GM18507 (cell line): ENCODE measurements around the gene SPRY2.

Experiments used
- DNase-seq: peaks from one replicate; pipeline ENCODE4 v3.0.0; 2011; ENCODE audit warnings: low read depth; ENCODE audit not compliant: insufficient read length; ENCODE audit errors: extremely low spot score
- FAIRE-seq: peaks from 2 replicates; lab custom pipeline; 2011; peaks lifted over from hg19 to GRCh38; lab: Jason Lieb, UNC

Gene SPRY2

GRCh38 chr13:80329250-80329649, 11.7 kb downstream of the SPRY2 start:
- FAIRE-seq (peak; percentile 9), DNase-seq (no peak)

DNA sequence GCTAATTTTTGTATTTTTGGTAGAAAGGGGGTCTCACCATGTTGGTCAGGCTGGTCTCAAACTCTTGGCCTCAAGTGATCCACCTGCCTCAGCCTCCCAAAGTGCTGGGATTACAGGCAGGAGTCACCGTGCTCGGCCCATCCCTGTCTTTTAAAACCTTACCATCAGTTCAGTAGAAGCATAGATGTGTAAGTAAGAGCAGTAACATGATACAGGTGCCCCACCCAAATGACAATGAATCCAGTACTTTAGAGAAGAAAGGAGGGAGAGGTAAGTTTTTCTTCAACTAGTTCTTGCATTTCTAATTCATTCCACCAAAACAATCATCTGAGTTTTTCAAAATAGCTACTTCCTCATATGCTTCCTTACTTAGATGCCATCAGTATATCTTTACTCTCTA, 21.9 kb downstream of the SPRY2 start:
- FAIRE-seq (no peak), DNase-seq (no peak)

DNA sequence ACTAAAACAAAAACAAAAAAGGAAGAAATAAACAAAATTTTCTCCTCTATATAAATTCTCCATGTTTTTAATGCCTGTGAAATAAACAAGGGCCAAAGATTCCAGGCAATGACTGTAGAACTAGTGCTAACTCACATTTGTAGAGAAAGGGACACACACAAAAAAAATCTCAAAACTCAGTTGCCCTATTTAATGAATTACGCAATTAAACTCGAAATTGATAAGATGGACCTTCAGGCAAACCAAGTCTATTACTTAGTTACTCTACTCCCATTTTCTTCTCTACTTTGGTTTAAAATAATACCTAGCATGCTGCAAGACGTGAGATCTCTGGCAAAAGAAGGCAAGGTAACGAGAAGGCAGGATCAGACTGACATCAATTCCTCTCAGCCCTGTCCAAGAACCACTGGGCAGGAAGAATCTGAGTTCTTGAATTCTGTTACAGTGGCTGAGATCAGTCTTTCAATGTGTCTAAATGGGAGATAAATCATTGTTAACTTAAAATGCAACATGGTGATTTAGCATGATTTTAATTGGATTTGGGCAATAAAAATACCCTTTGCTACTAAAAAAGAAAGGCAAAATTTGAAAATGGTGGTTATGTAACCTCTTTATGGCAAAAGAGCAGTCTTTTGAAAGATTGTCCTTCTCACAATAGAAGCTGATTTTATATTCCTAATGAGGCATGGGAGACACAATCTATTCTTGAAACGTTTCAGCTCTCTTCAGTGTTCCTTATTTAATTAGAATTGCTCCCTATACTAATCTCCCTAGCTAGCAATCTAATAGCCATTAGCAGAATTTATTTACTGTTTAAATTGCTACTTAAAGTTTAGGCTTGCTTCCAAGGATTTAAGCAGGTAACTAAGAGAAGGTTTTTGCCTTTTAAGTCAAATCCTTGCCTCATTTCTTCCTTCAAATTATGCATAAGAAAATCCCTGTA, 25.9 kb downstream of the SPRY2 start:
- FAIRE-seq = no peak

GRCh38 chr13:80313668-80314256, 27.2 kb downstream of the SPRY2 start:
- DNase-seq (no peak), FAIRE-seq (no peak)

More for the DNA sequence above, 25.9 kb downstream of the SPRY2 start:
- no peak for DNase-seq

DNA sequence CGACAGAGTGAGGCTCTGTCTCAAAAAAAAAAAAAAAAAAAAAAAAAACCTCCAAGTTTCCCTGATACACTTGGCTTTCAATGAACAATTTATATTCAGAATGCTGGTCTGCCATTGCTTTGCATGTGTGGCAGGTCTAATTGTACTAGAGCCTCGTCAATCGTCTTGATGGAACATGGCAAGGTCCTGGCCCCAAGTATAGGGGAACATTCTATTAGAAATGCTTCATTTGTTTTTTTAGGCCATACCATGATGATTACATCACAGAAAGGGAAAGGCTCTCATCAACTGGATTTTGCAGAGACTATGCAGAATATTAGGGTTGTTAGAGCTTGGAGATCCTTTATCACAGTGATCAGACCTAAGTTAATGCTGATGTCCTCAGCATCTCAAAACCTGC, 28.0 kb downstream of the SPRY2 start:
- FAIRE-seq (no peak), DNase-seq (no peak)

DNA sequence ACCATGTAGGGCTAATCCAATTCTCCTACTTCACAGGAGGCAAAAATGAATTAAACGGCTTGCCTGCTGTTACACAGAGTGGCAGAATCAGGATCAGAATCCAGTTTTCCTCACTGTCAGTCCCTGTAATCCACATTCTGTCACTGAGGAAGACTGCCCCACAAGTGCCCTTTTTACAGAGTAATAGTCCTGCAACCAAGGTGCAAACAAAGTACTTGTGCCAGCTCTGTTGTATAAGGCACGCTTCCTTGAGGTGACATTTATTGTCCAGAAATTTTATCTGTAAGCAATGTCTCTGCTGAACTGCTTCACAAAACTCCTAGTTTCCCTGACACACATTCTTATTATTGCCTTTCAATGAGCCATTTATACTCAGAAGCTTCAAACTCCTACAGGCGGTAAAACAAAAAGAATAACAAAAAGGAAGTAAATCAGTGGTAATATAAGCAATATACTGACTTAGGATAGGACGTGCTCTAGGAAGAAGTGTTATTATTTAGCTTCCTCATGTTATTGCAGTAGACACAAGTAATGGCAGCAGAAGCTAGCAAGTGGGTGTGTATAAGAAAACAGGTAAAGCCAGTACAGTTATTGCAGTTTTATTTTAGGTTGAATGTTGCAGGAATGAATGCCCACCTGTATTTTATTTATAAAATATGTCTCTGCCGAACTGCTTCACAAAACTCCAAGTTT, 28.8 kb downstream of the SPRY2 start:
- FAIRE-seq (no peak), DNase-seq (no peak)

DNA sequence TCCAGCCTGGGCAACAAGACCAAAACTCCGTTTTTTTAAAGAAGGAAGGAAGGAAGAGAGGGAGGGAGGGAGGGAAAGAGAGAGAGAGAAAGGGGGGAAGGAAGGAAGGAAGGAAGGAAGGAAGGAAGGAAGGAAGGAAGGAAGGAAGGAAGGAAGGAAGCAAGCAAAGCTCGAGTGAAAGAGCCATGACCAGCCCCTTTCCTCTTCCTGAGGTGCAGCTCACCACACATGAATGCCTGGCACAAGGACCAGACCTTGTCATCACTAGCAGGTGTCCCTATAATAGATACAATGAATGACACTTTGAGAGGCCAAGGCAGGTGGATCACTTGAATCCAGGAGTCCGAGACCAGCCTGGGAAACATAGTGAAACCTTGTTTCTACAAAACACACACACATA, 31.0 kb downstream of the SPRY2 start:
- no peak for DNase-seq
- FAIRE-seq = no peak

DNA sequence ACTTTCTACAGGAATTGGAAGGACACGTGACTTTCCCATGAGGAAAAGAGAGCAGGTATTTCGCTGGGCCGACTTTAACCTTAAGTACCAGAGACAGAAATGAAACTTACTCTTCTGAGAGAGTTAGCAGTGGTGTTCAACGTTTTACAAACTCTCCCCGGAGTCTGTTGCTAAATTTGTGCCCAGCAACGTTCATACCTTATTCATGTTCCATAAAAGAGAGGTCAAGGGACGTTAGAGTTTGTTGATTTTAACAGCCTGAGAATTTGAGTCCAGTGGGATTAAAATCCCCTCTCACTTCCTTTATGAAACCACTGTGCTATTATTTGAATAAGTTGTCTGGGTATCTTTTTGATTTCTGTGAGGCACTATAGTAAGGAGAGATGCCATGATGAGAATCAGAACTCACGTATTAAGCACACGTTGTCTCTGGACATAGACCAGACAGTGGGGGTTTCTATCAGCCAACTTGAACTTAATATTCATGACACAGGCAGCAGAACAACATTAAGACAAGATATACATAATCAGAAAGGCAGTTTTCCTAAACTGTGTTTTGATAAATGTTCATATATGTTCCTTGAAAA, 33.4 kb downstream of the SPRY2 start:
- FAIRE-seq = peak; percentile 21
- DNase-seq = no peak

DNA sequence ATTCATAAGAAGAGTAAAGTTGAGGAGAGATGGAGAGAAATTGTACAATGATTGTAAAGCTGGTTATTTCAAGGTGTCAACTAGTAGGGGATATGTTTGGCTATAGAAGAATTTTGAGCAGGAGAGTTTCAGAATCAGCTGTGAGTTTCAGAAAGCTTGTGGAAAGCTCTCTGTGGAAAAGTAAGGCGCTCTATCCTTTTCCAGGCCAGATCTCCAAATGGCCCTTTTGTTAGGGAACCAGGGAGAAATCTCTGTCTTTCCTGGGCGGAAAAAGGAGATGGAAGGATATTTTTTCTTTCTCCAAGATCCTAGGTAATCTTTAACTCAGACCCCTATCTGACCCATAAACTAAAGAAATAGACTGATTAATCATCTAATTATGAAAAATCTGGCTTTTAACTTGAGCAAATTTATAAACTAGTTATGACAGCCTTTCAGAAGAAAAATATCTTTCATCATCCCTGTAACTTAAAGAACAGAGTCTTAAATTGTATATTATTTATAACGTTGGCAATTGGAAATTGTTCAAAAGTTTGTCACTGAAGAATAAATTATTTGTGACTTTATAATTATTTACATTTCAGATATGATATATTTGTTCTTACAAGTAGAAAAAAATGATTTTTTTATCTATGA, 34.5 kb downstream of the SPRY2 start:
- DNase-seq (no peak), FAIRE-seq (no peak)

- FAIRE-seq = peak; percentile 61
Measured at GRCh38 chr13:80305737-80306136, 35.2 kb downstream of the SPRY2 start.

GRCh38 chr13:80303225-80303811, 37.6 kb downstream of the SPRY2 start:
- no peak for FAIRE-seq

More at GRCh38 chr13:80305737-80306136, 35.2 kb downstream of the SPRY2 start:
- DNase-seq = no peak

GRCh38 chr13:80299046-80299445, 41.9 kb downstream of the SPRY2 start:
- FAIRE-seq (no peak), DNase-seq (no peak)

More at GRCh38 chr13:80303225-80303811, 37.6 kb downstream of the SPRY2 start:
- no peak for DNase-seq

DNA sequence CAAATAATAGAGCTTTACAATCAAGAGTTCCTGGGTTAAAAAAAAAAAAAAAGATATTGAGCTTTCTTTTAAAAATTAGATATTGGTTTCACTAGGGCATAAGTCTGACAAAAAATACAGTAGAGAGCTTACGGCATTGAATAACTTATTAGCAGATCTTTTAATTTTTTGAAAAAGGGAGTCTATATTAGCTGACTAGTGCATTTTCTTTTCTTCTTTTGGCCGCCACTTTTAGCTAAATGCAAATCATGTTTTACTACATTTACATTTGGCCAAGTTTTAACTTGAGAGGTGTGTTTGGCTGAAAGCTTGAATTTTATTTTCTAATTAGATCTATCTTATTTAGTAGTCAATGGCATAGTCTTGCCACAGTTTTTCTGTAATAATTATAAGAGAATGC, 43.4 kb downstream of the SPRY2 start:
- FAIRE-seq (peak; percentile 5), DNase-seq (no peak)

GRCh38 chr13:80297094-80297493, 43.8 kb downstream of the SPRY2 start:
- DNase-seq (no peak), FAIRE-seq (no peak)

GRCh38 chr13:80296638-80297037, 44.3 kb downstream of the SPRY2 start:
- FAIRE-seq (no peak), DNase-seq (no peak)

GRCh38 chr13:80290591-80290990, 50.3 kb downstream of the SPRY2 start:
- FAIRE-seq (no peak), DNase-seq (no peak)
